SW 1271 (cell line): ENCODE data around the gene NBEAL1.
"Not testable (repeated sequence)": the region's sequence is repeated elsewhere in the genome, so short reads cannot be mapped to it uniquely, and the experiment has no call there.

Source experiments
- DNase-seq, 2 experiments: peaks; one replicate each; lab custom pipeline; 2025; lab: John Stamatoyannopoulos, UW

The NBEAL1 gene

GRCh38 chr2:203039211-203039610, 24.5 kb downstream of the NBEAL1 start:
- not testable (repeated sequence) for DNase-seq

- no peak for DNase-seq
Observed at GRCh38 chr2:203040966-203041521, 26.4 kb downstream of the NBEAL1 start.

- DNase-seq: no peak
Observed at GRCh38 chr2:203042178-203042577, 27.5 kb downstream of the NBEAL1 start.

- no peak for DNase-seq
Observed at GRCh38 chr2:203043226-203043625, 28.6 kb downstream of the NBEAL1 start.

- DNase-seq: no peak
Observed at GRCh38 chr2:203045867-203046266, 31.2 kb downstream of the NBEAL1 start.

GRCh38 chr2:203052539-203052938, 37.9 kb downstream of the NBEAL1 start:
- no peak for DNase-seq

GRCh38 chr2:203059567-203060240, 45.0 kb downstream of the NBEAL1 start:
- no peak for DNase-seq

- DNase-seq: no peak
Observed at GRCh38 chr2:203061346-203061745, 46.7 kb downstream of the NBEAL1 start.

- no peak for DNase-seq
Observed at GRCh38 chr2:203062126-203062525, 47.5 kb downstream of the NBEAL1 start.

- not testable (repeated sequence) for DNase-seq
Observed at GRCh38 chr2:203066519-203067091, 51.9 kb downstream of the NBEAL1 start.

- DNase-seq: no peak
Observed at GRCh38 chr2:203070701-203071100, 56.0 kb downstream of the NBEAL1 start.

- DNase-seq: no peak
Observed at GRCh38 chr2:203071148-203071547, 56.5 kb downstream of the NBEAL1 start.

- no peak for DNase-seq
Observed at GRCh38 chr2:203072371-203072770, 57.7 kb downstream of the NBEAL1 start.

- DNase-seq: no peak
Observed at GRCh38 chr2:203077451-203077850, 62.8 kb downstream of the NBEAL1 start.

GRCh38 chr2:203080447-203081045, 65.9 kb downstream of the NBEAL1 start:
- DNase-seq: no peak

GRCh38 chr2:203083328-203083727, 68.7 kb downstream of the NBEAL1 start:
- no peak for DNase-seq

- DNase-seq: not testable (repeated sequence)
Observed at GRCh38 chr2:203086381-203086780, 71.7 kb downstream of the NBEAL1 start.

- DNase-seq: not testable (repeated sequence)
Observed at GRCh38 chr2:203090721-203091120, 76.0 kb downstream of the NBEAL1 start.

- DNase-seq: peak in 1 of 2 experiments; percentile 22
Observed at GRCh38 chr2:203097735-203098134, 83.1 kb downstream of the NBEAL1 start.

- not testable (repeated sequence) for DNase-seq
Observed at GRCh38 chr2:203102357-203102756, 87.7 kb downstream of the NBEAL1 start.

- DNase-seq: no peak
Observed at GRCh38 chr2:203104273-203104672, 89.6 kb downstream of the NBEAL1 start.

GRCh38 chr2:203105996-203106395, 91.3 kb downstream of the NBEAL1 start:
- no peak for DNase-seq

- DNase-seq: not testable (repeated sequence)
Observed at GRCh38 chr2:203110496-203110895, 95.8 kb downstream of the NBEAL1 start.
